DND-41 (cell line): ENCODE measurements around the gene KCNMA1.

ENCODE experiments used
- ATAC-seq: fragments of 200-7000 bp; cut with Tn5 transposase; 3 replicates; pipeline ENCODE4 v1.9.1; 2021; ENCODE audit warnings: low read depth; ENCODE audit not compliant: insufficient read depth
- DNase-seq: peaks from one replicate; pipeline ENCODE4 v3.0.0-alpha.2; 2020
- H2AFZ ChIP-seq: 2 replicates; pipeline ENCODE4 v1.6.0; 2012; ENCODE audit warnings: low read depth, low read length
- H3K27ac ChIP-seq: 2 replicates; pipeline ENCODE4 v1.5.1; 2012; ENCODE audit warnings: low read length, inconsistent platforms
- H3K27me3 ChIP-seq: fragments of 200-600 bp; sonication (generic); 2 replicates; pipeline ENCODE4 v1.6.0; 2012; ENCODE audit warnings: low read length, mild to moderate bottlenecking, inconsistent platforms; ENCODE audit not compliant: insufficient read depth, poor library complexity
- H3K36me3 ChIP-seq: 2 replicates; pipeline ENCODE4 v1.5.1; 2012; ENCODE audit warnings: low read length, inconsistent platforms; ENCODE audit not compliant: insufficient read depth
- H3K4me1 ChIP-seq: 2 replicates; pipeline ENCODE4 v1.5.1; 2012; ENCODE audit warnings: mild to moderate bottlenecking, low read length; ENCODE audit not compliant: insufficient read depth
- H3K4me2 ChIP-seq: 2 replicates; pipeline ENCODE4 v1.6.0; 2012; ENCODE audit warnings: mild to moderate bottlenecking, moderate library complexity, low read length, inconsistent platforms; ENCODE audit not compliant: insufficient read depth
- H3K4me3 ChIP-seq, 2 experiments: fragments of 200-600 bp in 1 of 2; shearing (Covaris generic) in 1 of 2; 2 replicates each; pipeline ENCODE4 v1.5.1; 2012 to 2016; ENCODE audit warnings: inconsistent platforms in 2 of 2, low read length in 2 of 2, mild to moderate bottlenecking in 2 of 2, low read depth in 1 of 2, moderate library complexity in 1 of 2
- H3K79me2 ChIP-seq: 2 replicates; pipeline ENCODE4 v1.6.0; 2012; ENCODE audit warnings: low read length, inconsistent platforms; ENCODE audit not compliant: insufficient read depth
- H3K9ac ChIP-seq: 2 replicates; pipeline ENCODE4 v1.6.0; 2012; ENCODE audit warnings: low read depth, mild to moderate bottlenecking, inconsistent platforms, low read length, moderate library complexity
- H3K9me3 ChIP-seq: 2 replicates; pipeline ENCODE4 v1.5.1; 2012; ENCODE audit warnings: low read length, moderate library complexity, mild to moderate bottlenecking, inconsistent platforms; ENCODE audit not compliant: insufficient read depth, severe bottlenecking
- H4K20me1 ChIP-seq: 2 replicates; pipeline ENCODE4 v1.6.0; 2012; ENCODE audit warnings: low read length; ENCODE audit not compliant: insufficient read depth
- CTCF ChIP-seq: IDR thresholded peaks from 2 replicates; pipeline ENCODE4 v1.5.1; 2012; ENCODE audit warnings: borderline replicate concordance, low read length, moderate library complexity, mild to moderate bottlenecking; ENCODE audit not compliant: poor library complexity, severe bottlenecking; ENCODE audit errors: extremely low read depth
- EZH2 ChIP-seq: IDR thresholded peaks from 3 replicates; pipeline ENCODE4 v1.6.1; 2012; ENCODE audit warnings: borderline replicate concordance, low read depth, mild to moderate bottlenecking, moderate library complexity, low read length, inconsistent platforms; ENCODE audit not compliant: severe bottlenecking

KCNMA1 gene

GRCh38 chr10:77478962-77479359 lies 158.6 kb downstream of the KCNMA1 start:
- Histone ChIP-seq H3K36me3 (no peaks in the 10 kb centered on the region), H3K27ac (no peak overlapping the region), H2AFZ (no peak overlapping the region), H3K4me1 (no peaks in the 10 kb centered on the region), H3K4me2 (no peak overlapping the region), H3K4me3 (no peak overlapping the region), H3K9me3 (no peaks in the 10 kb centered on the region), H3K79me2 (no peaks in the 10 kb centered on the region), H4K20me1 (no peaks in the 10 kb centered on the region), H3K27me3 (peaks cover 13% of the 10 kb centered on the region), H3K9ac (no peak overlapping the region)
- no peak for ATAC-seq
- DNase-seq: no peak
- TF ChIP-seq CTCF (no peak), EZH2 (no peak)

- H3K27me3 ChIP-seq: peaks cover 13% of the 10 kb centered on the region
- ATAC-seq (no peak), DNase-seq (no peak)
- no peak overlapping the region for H3K4me2 ChIP-seq
- H4K20me1 ChIP-seq: no peaks in the 10 kb centered on the region
- no peaks in the 10 kb centered on the region for H3K4me1 ChIP-seq
- H3K36me3 ChIP-seq: no peaks in the 10 kb centered on the region
- no peak for TF ChIP-seq CTCF
- TF ChIP-seq EZH2: no peak
- no peaks in the 10 kb centered on the region for H3K79me2 ChIP-seq
- no peak overlapping the region for H3K9ac ChIP-seq
- no peak overlapping the region for H2AFZ ChIP-seq
- H3K4me3 ChIP-seq: no peak overlapping the region
- H3K27ac ChIP-seq: no peak overlapping the region
- no peaks in the 10 kb centered on the region for H3K9me3 ChIP-seq
These were observed 159.2 kb downstream of the KCNMA1 start for GRCh38 chr10:77478247-77478961.

- no peak for TF ChIP-seq CTCF
- no peak for TF ChIP-seq EZH2
- no peak for DNase-seq
- no peak for ATAC-seq
These were observed 162.1 kb downstream of the KCNMA1 start for GRCh38 chr10:77475522-77475921.

More at GRCh38 chr10:77475522-77475921, 162.1 kb downstream of the KCNMA1 start:
- H3K36me3 ChIP-seq: no peaks in the 10 kb centered on the region
- no peak overlapping the region for H3K4me3 ChIP-seq
- peaks cover 13% of the 10 kb centered on the region for H3K27me3 ChIP-seq
- H2AFZ ChIP-seq: no peak overlapping the region
- H3K79me2 ChIP-seq: no peaks in the 10 kb centered on the region
- no peaks in the 10 kb centered on the region for H3K4me1 ChIP-seq
- no peaks in the 10 kb centered on the region for H3K9me3 ChIP-seq
- no peak overlapping the region for H3K27ac ChIP-seq
- H3K4me2 ChIP-seq: no peak overlapping the region
- H3K9ac ChIP-seq: no peak overlapping the region
- H4K20me1 ChIP-seq: no peaks in the 10 kb centered on the region; the same call in 1 of the 2 replicates
